ENCODE data around the gene CLIC1.

Gene CLIC1

DNA sequence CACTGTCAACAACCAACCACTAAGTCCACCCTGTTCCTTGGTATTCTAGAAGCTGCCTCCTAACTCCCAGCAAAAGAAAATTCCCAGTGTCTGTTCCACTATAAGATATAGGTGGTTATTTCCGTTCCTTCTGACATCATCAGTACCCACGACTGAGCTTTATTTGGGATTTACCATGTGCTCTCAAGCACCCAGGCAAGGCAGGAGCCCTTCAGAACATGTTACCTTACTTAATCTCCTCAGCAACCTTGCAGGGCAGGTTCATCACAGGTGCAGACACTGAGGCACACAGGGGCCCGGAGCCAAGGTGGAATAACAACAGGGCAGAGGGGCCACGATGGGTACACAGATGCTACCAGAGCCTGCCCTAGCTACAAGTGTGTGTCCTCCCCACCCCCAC, 44.0 kb downstream of the CLIC1 start:
- H3K4me3 ChIP-seq (replicated peaks; ENCODE audit: low read depth, low read length) = no peak overlapping the region
- no peaks in the 10 kb centered on the region for H3K27me3 ChIP-seq (replicated peaks; ENCODE audit: control insufficient read depth, insufficient read depth, low read length)
- TF ChIP-seq, protein P1, sequence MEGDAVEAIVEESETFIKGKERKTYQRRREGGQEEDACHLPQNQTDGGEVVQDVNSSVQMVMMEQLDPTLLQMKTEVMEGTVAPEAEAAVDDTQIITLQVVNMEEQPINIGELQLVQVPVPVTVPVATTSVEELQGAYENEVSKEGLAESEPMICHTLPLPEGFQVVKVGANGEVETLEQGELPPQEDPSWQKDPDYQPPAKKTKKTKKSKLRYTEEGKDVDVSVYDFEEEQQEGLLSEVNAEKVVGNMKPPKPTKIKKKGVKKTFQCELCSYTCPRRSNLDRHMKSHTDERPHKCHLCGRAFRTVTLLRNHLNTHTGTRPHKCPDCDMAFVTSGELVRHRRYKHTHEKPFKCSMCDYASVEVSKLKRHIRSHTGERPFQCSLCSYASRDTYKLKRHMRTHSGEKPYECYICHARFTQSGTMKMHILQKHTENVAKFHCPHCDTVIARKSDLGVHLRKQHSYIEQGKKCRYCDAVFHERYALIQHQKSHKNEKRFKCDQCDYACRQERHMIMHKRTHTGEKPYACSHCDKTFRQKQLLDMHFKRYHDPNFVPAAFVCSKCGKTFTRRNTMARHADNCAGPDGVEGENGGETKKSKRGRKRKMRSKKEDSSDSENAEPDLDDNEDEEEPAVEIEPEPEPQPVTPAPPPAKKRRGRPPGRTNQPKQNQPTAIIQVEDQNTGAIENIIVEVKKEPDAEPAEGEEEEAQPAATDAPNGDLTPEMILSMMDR (IDR thresholded peaks at IDR 0.05; ENCODE audit: insufficient read depth, low read length, poor library complexity, severe bottlenecking) = no peak
- peaks cover 44% of the 10 kb centered on the region for H3K36me3 ChIP-seq (ENCODE audit: control insufficient read depth, insufficient read depth, low read length)
- DNase-seq (ENCODE audit: extremely low read depth, insufficient read length) = no peak

DNA sequence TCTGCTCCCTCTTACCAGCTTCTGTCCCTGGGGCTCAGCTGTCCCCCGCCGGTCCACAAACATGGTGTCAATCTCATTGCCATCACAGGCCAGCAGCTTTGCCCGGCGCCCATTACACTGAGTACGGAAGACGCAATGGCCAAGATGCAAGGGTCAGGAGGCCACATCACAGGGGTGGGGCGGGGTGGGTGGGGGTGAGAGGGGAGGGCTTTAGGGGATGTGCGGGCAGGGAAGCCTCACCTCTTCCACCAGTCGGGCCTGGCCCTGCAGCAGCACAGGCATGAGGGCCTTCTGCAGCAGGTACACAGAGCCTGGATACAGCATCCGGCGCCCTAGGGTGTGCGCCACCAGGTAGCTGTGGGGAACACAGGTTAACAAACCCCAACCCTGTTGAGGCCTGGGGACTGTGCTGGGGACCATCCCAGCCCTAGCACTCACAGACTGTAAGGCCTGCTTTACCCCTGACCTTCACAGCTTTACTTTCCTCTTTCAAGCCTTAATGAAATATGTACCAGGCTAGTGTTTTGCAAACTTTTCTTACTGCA, 44.7 kb downstream of the CLIC1 start:
- Histone ChIP-seq H3K4me3 (replicated peaks; ENCODE audit: low read depth, low read length) (no peak overlapping the region), H3K36me3 (ENCODE audit: control insufficient read depth, insufficient read depth, low read length) (peaks cover 44% of the 10 kb centered on the region), H3K27me3 (replicated peaks; ENCODE audit: control insufficient read depth, insufficient read depth, low read length) (no peaks in the 10 kb centered on the region)
- TF ChIP-seq, protein P1 (IDR thresholded peaks at IDR 0.05; ENCODE audit: insufficient read depth, low read length, poor library complexity, severe bottlenecking) = no peak
- no peak for DNase-seq (ENCODE audit: extremely low read depth, insufficient read length)

DNA sequence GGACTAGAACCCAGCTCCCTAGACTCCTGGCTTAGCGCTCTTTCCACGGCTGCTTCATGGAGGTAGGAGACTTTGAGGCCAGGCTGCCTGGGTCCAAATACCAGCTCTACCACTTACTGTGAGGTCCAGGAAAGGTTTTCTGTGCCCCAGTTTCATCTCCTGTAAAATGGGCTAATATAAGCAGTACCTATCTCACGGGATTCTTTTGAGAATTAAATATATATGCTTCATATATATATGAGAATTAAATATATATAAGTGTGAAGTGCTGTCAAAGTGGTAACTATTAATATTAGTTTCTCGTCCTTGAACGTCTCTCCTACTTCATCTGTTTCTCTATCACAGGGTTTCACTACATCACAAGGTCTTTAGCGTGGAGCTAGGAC, 45.3 kb downstream of the CLIC1 start:
- Histone ChIP-seq H3K36me3 (ENCODE audit: control insufficient read depth, insufficient read depth, low read length) (peaks cover 45% of the 10 kb centered on the region), H3K27me3 (replicated peaks; ENCODE audit: control insufficient read depth, insufficient read depth, low read length) (no peaks in the 10 kb centered on the region), H3K4me3 (replicated peaks; ENCODE audit: low read depth, low read length) (no peak overlapping the region)
- TF ChIP-seq, protein P1 (IDR thresholded peaks at IDR 0.05; ENCODE audit: insufficient read depth, low read length, poor library complexity, severe bottlenecking) = no peak
- no peak for DNase-seq (ENCODE audit: extremely low read depth, insufficient read length)

DNA sequence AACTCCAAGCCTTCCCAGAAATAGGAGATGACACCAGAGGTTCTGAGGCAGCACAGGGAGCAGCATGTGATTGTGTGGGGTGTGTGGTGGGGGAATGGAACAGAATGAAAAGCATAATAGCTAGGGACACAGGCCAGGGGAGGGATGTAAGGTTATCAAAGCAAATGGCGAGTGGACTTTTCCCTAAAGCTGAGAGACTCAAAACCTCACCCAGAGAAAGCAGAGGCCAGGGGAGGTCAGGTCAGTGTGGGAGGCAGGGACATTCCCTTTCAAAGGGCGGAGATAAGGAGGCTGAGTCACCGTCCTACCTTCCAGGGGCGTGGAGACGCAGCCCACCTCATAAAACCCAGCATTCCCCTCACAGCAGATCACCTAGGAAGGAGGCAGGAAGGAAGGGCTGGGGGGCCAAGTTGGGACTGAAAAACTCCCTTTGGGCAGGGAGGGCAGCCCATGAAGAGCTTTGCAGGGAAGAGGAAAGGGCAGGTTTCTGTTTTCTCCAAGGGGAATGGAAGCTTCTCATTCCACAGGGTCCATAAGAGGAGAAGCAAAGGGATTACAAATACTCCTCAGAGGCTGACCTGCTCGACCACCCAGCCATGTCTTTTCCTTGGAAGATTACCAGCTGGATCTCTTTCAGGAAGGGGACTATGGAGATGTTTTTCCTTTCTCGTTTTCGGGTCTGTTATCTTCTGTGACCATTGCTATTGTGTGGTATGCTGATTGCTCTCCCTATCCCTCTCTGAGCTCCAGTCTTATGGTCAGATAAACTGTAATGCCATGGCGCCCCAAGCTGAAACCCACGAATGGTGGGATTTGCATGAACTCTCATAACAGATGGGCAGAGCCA, 45.9 kb downstream of the CLIC1 start:
- H3K4me3 ChIP-seq (replicated peaks; ENCODE audit: low read depth, low read length) = no peak overlapping the region
- no peaks in the 10 kb centered on the region for H3K27me3 ChIP-seq (replicated peaks; ENCODE audit: control insufficient read depth, insufficient read depth, low read length)
- TF ChIP-seq, protein P1 (IDR thresholded peaks at IDR 0.05; ENCODE audit: insufficient read depth, low read length, poor library complexity, severe bottlenecking) = no peak
- DNase-seq (ENCODE audit: extremely low read depth, insufficient read length) = no peak
- H3K36me3 ChIP-seq (ENCODE audit: control insufficient read depth, insufficient read depth, low read length) = peaks cover 45% of the 10 kb centered on the region

DNA sequence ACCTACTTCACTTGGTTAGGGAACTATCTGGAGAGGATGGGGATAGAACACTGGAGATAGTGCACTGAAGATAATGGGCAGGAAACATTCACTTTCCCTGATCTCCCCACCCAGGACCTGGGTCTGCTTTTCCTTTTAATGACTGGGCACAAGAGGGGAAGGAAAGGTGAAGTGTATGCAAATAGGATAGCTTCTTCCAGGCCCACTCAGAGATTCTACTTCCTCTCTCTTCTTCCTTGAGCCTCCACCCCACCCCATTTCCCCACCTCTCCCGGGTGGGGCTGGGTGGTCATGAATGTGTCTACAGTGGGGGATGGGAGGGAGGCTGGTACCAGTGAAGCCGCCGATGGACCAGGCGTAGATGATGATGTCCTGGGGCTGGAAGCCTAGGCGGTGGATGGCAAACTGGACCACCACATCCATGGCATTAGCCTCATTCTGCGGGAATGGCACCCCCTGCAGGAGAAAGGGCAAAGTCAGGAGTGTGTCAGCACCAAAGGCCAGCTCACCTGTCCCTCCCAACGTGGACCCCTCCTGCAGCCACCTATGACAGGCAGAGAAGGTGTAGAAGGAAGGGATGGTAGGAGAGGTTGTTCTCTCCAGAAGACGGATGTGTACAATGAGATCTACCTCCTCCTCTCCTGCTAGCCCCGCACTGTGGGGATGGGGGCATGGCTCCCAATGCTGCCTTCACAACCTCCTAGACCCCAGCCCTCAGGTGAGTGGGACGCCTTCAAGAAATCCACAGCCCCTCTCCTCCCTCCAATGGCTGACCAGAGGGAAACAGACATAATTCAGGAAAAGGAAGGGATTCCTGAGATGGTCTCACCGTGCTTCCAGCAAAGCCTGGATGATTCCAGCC, 46.9 kb downstream of the CLIC1 start:
- Histone ChIP-seq H3K27me3 (replicated peaks; ENCODE audit: control insufficient read depth, insufficient read depth, low read length) (no peaks in the 10 kb centered on the region), H3K36me3 (ENCODE audit: control insufficient read depth, insufficient read depth, low read length) (peaks cover 45% of the 10 kb centered on the region), H3K4me3 (replicated peaks; ENCODE audit: low read depth, low read length) (no peak overlapping the region)
- TF ChIP-seq, protein P1 (IDR thresholded peaks at IDR 0.05; ENCODE audit: insufficient read depth, low read length, poor library complexity, severe bottlenecking) = peak; percentile 56
- DNase-seq (ENCODE audit: extremely low read depth, insufficient read length) = no peak

All from GM06990 (cell line).